GM21528 (cell line): Measurements from ENCODE around the gene TBX2.

Experiments
- ATAC-seq: cut with Tn5 transposase; IDR thresholded peaks from one replicate; pipeline ENCODE4 v1.9.1; 2021; ENCODE audit warnings: mild to moderate bottlenecking, moderate library complexity; ENCODE audit not compliant: unreplicated experiment, low FRiP score

TBX2 gene

DNA sequence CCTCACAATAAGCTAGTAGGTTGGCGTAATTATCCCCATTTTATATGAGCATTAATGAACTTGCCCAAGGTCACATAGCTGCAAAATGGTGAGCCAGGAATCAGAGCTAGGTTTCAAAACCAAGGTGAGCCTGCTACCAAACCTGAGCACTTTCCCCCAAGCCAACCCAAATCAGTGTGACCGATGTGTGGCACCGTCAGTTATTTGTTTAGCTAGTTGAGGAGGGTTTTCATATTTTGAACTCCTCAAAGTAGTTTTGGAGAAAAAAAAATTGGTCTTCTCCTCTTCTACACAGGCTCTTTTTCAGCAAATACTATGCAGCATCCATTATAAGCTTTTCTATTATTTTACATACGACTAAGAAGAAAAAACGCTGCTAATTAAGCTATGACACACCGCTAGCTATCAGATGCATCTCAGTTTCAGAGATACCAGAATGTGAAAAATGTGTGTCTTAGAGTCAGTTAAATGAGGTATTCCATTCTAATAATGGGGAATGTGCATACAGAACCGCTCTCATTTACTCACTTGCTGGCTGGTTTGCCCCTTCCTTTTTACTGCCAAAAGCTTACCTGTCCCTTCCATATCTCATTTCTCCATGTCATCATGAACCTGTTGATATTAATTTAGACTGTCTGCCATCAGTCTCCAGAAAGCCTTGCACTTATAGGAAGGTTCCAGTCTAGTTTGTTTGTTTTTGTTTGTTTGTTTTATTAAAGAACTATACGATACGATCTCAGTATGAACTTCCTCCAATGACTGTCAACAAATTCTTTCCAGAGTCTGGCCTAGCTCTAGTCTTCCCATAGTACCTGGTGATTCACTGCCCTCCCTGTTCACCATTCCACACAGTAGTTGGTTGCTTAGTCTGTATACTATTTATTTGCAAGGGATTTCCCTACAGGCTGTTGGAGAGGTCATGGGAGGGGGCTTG, 50.3 kb downstream of the TBX2 start:
- ATAC-seq, result no peak

DNA sequence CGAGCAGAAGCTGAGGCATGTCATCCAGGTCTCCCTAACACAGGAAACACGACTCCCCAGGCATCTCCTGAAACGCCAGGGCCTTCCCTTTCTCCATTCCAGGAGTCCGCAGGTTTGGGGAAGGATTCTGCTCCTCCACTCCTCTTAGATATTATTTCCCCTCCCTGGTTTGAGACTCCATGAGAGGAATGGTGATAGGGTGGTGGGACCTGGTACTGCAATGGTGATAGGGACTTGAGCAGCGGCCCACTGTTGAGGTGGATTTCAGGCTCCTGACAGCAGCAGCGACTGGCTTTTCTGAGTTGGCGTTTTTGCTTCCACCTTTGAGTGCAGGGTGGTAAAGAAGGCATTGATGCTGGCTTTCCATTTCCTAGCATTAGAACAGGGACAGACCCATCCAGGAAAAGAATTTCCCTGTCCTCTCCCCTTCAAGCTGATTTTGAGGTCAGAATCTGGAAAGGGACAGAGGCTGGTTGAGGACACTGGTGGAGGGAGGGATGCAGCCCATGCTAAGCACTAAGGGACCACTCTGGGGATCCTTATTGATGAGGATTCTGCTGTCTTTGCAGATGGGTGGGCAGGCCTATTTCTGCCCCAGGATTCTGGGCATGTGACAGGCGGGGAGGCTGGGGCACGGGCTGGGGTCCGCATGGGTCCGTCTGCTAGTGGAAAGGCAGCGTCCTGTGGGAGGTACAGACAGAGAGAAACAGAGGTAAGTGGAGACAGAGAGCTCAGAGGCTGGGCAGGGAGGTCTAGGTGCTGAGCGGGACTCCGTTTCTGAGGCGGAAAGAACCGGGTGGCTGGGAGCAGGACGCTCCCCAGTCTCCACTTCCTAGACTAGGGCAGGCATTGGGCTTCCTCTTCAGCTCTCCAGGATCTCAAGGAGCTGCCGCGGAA, 51.2 kb downstream of the TBX2 start:
- no peak for ATAC-seq

DNA sequence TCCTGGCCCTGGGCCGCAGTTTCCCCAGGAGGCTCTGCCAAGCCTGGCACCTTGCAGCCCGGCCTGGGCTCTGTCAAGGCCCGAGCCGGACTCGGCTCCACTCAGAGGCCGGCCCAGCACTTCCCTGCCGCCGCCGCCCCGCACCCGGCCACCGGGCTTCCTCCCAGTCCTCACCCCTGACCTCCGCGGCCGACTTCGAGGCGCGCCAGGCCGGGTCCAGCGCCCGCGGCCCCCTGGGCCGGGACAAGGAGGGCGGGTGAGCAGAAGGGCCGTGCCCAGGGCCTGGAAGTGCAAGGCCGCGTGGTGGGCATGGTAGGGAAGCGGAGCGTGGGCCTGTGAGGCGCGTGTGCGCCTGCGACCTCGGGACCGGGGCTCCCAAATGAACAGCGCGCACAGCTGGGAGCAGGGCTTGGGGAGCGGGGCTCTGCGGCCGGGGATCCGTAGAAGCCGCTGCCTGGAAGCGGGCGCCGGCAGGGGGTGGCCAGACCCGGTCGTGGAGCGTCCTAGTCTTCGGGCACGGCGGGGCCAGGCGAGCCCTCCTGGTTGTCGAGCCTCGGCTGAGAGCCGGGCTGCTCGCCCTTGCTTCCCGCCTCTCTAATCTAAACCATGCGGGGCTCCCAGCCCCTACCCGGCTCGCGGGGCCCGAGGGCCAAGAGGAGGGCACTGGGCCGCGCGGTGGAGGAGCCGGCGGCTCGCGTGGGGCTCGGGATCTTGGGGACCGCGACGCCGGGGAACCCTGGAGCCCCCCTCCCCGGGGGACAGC, 52.1 kb downstream of the TBX2 start:
- ATAC-seq, result no peak

- no peak for ATAC-seq
These were observed 53.0 kb downstream of the TBX2 start, which contains the start of gene TBX4 for GRCh38 chr17:61452301-61453290. TBX4 (plus strand) TSS chr17:61452422; CDS start chr17:61456491, 4,069 bp downstream.

- ATAC-seq, result no peak
These were observed 54.1 kb downstream of the TBX2 start for GRCh38 chr17:61453566-61454380.

GRCh38 chr17:61454381-61455323, 55.0 kb downstream of the TBX2 start:
- no peak for ATAC-seq

- ATAC-seq, result no peak
These were observed 55.8 kb downstream of the TBX2 start for GRCh38 chr17:61455324-61456060.

GRCh38 chr17:61456061-61456681, 56.5 kb downstream of the TBX2 start:
- ATAC-seq, result no peak

- no peak for ATAC-seq
These were observed 57.1 kb downstream of the TBX2 start for GRCh38 chr17:61456688-61457225.

DNA sequence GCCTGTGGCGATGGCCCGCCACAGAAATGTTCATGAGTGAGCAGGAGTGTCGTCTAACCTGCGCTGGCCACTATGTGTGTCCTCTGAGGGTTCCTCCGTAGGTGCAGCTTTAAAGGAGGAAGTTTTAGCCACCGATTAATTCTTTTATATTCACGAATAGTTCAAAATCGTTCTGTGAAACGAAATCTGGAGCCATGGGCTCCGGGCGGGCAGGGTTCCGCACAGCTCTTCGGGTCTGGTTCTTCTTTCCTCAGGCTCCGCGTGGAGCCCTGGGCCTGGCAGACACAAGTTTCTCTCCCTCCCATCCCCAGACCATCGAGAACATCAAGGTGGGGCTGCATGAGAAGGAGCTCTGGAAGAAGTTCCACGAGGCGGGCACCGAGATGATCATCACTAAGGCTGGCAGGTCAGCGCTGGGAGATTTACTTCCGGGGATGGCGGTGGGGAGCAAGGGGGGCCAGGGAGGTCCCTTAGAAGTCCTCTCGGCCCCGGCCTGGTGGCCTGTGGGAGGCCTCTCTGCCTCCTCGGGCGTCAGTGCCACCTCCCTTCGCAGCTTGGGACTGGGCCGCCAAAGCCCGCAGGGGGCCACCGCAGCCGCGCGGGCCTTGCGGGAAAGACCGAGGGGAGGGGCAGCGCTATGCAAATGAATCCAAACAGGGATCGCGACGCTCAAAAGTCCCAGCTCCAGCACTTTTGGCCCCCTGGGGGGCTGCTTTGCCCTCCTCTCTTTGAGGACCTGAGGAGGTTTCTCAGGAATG, 57.8 kb downstream of the TBX2 start:
- no peak for ATAC-seq

DNA sequence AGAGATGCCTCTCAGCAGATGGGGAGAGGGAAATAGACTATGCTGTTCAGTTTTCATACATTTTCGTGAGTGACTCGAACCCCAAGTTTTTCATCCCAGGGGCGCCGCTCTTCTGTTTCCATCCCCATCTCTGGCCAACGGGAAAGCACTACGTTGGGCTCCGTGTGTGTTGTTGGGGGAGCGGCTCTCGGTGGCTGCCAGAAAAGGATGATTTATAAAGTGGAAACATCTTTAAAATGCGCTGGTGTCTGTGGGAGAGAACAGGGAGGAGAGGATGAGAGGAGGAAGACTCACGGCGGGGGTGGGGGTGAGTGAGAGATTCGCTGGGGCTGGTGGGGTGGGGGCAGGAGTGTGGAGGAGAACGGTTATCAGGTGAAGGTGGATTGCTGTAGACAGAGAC, 58.4 kb downstream of the TBX2 start:
- ATAC-seq, result no peak

GRCh38 chr17:61458421-61459141, 58.9 kb downstream of the TBX2 start:
- ATAC-seq, result no peak
